Embryonic facial prominence (tissue), 1 donor: ENCODE measurements around the gene GJA9.

ENCODE experiments used
- DNase-seq: peaks from one replicate; pipeline ENCODE4 v3.0.0-alpha.2; 2016; ENCODE audit errors: extremely low spot score

GJA9 gene

GRCh38 chr1:38831731-38832369, 49.5 kb downstream of the GJA9 start:
- no peak for DNase-seq

GRCh38 chr1:38829368-38829767, 52.0 kb downstream of the GJA9 start:
- no peak for DNase-seq

GRCh38 chr1:38827318-38827717, 54.1 kb downstream of the GJA9 start:
- DNase-seq, result no peak

DNA sequence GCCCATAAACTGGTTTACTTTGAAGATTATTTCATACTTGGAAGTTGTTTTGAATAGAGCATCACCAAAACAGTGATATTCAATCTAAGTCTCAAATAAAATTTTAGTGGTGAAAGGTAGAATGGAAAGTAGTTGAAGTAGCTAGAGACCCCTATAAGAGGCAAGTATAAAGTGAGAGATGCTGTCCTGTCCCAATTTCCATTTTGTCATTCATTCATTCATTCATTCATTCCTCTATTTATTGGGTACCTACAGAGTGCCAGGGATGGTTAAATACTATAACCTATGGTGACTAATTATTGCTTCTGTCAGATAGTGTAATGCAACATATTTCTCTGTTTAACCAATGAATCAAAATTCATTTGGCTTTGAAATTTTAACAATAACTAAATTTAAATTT, 54.5 kb downstream of the GJA9 start:
- no peak for DNase-seq

GRCh38 chr1:38826262-38826661, 55.1 kb downstream of the GJA9 start:
- DNase-seq, result no peak
